DND-41 (cell line): Measurements from ENCODE around the gene CXCL16.

ENCODE experiments used
- CTCF ChIP-seq: IDR thresholded peaks from 2 replicates; pipeline ENCODE4 v1.5.1; 2012; ENCODE audit warnings: borderline replicate concordance, low read length, moderate library complexity, mild to moderate bottlenecking; ENCODE audit not compliant: poor library complexity, severe bottlenecking; ENCODE audit errors: extremely low read depth
- EZH2 ChIP-seq: IDR thresholded peaks from 3 replicates; pipeline ENCODE4 v1.6.1; 2012; ENCODE audit warnings: borderline replicate concordance, low read depth, mild to moderate bottlenecking, moderate library complexity, low read length, inconsistent platforms; ENCODE audit not compliant: severe bottlenecking

- TF ChIP-seq CTCF (no peak), EZH2 (no peak)
Measured at GRCh38 chr17:4742629-4743028, 2.9 kb upstream of the CXCL16 start.
